ENCODE measurements around the gene MRTFA. TPM values are rescaled to one million over a fixed set of nuclear protein-coding genes. Genes with fewer than 3 reads are reported as not detected.
A peak's percentile ranks its signal among the peaks of the same experiment; 100 is the strongest.

MRTFA gene
- total and polyA plus RNA-seq, 2 of the 13 experiments (the other 11 are each of a cell fraction or from before 2014, with no cell fraction given): 2.4 to 8.2 TPM

- intact Hi-C loops (cut with micrococcal nuclease; ENCODE audit: unreplicated experiment): no loop called here
- no peak overlapping the region for H3K4me2 ChIP-seq (ENCODE audit: low read depth, low read length)
- CTCF ChIA-PET (ENCODE audit: low intra/inter-chr PET ratio, low total read pairs): no interaction called here
- 0 out of 2 replicates have a peak, but pooled peaks have one; percentile 32 for TF ChIP-seq AKAP8 (CRISPR knock-in tag; IDR thresholded peaks at IDR 0.05)
- TF ChIP-seq ZFP91 (CRISPR knock-in tag; IDR thresholded peaks at IDR 0.05; ENCODE audit: borderline replicate concordance): 0 out of 2 replicates have a peak, but pooled peaks have one; percentile 8
- TF ChIP-seq AGO2 (optimal IDR thresholded peaks at IDR 0.05; ENCODE audit: low read depth, low read length): peak; percentile 77
- TF ChIP-seq ONECUT2 (CRISPR knock-in tag; IDR thresholded peaks at IDR 0.05): no peak
- TF ChIP-seq RBM22 (optimal IDR thresholded peaks at IDR 0.05; ENCODE audit: low read length): peak; percentile 4
- no peak for TF ChIP-seq PRMT3 (CRISPR knock-in tag; IDR thresholded peaks at IDR 0.05; ENCODE audit: borderline replicate concordance, low read depth)
- no peak for TF ChIP-seq SNAPC5 (CRISPR knock-in tag; IDR thresholded peaks at IDR 0.05; ENCODE audit: borderline replicate concordance)
- TF ChIP-seq KAT7 (CRISPR knock-in tag; IDR thresholded peaks at IDR 0.05; ENCODE audit: borderline replicate concordance): no peak
- no peak for TF ChIP-seq NONO (IDR thresholded peaks at IDR 0.05)
- TF ChIP-seq NONO (CRISPR knock-in tag; conservative IDR thresholded peaks at IDR 0.05): no peak
- TF ChIP-seq GATAD2A (CRISPR knock-in tag; IDR thresholded peaks at IDR 0.05): no peak
- no peaks in the 10 kb centered on the region for H4K20me1 ChIP-seq (ENCODE audit: insufficient read depth, low read length)
- no peak for ATAC-seq
- in situ Hi-C loops (cut with HindIII; ENCODE audit: extremely low pct_ligation_motif_present, low pct_unique_long_range_greater_than_20kb): no loop called here
- BruUV-seq (replicated peaks): no TSS peak
- H3K27ac ChIP-seq (ENCODE audit: extremely low read length, insufficient read depth, low read length): no peak overlapping the region
- 92% methylated on average over 18 of the region's 32 CpGs for WGBS (ENCODE audit: low lambda C conversion rate)
- no peaks in the 10 kb centered on the region for H3K27me3 ChIP-seq (ENCODE audit: control insufficient read depth in 1 of 2, insufficient read depth in 2 of 2, low read length in 2 of 2)
- no peaks in the 10 kb centered on the region for H3K4me1 ChIP-seq (ENCODE audit: insufficient read depth, low read length)
- no peak for DNase-seq (ENCODE audit: low spot score)
- no peak overlapping the region for H3K9ac ChIP-seq (ENCODE audit: insufficient read depth, low read depth, low read length)
- H3K9me3 ChIP-seq (ENCODE audit: low read length): no peaks in the 10 kb centered on the region
- FAIRE-seq: no peak
- POLR2A ChIA-PET: no interaction called here
- no peaks in the 10 kb centered on the region for H3K79me2 ChIP-seq (ENCODE audit: insufficient read depth, low read length)
- no peak overlapping the region for H3K4me3 ChIP-seq (replicated peaks in 1 of 3; ENCODE audit: insufficient read depth in 1 of 3, low read depth in 2 of 3, low read length in 3 of 3)
- no peak overlapping the region for H2AFZ ChIP-seq (ENCODE audit: low read length)
- peaks cover 14 to 24% of the 10 kb centered on the region in 2 experiments for H3K36me3 ChIP-seq (replicated peaks in 1 of 2; ENCODE audit: control insufficient read depth in 1 of 2, insufficient read depth in 2 of 2, low read length in 2 of 2)
Measured at GRCh38 chr22:40407831-40408717, 228.4 kb downstream of the MRTFA start.

All from HepG2 (cell line).